ENCODE data around the gene ARSI.

ARSI gene

GRCh38 chr5:150317048-150318003 is 14.6 kb upstream of the ARSI start:
- DNase-seq (ENCODE audit: low spot score) = no peak

GRCh38 chr5:150316320-150316719 is 13.6 kb upstream of the ARSI start:
- TF ChIP-seq CTCF (IDR thresholded peaks at IDR 0.05; ENCODE audit: extremely low read depth, insufficient read depth, missing control alignments) = no peak
- no peak for DNase-seq (ENCODE audit: low spot score)
- in situ Hi-C loops (cut with MboI; ENCODE audit: low pct_unique_long_range_greater_than_20kb, low sequenced_read_pairs, unreplicated experiment) = no loop called here

More at GRCh38 chr5:150317048-150318003, 14.6 kb upstream of the ARSI start:
- in situ Hi-C loops (cut with MboI; ENCODE audit: low pct_unique_long_range_greater_than_20kb, low sequenced_read_pairs, unreplicated experiment) = no loop called here
- TF ChIP-seq CTCF (IDR thresholded peaks at IDR 0.05; ENCODE audit: extremely low read depth, insufficient read depth, missing control alignments) = no peak

GRCh38 chr5:150315245-150315644 is 12.5 kb upstream of the ARSI start:
- TF ChIP-seq CTCF (IDR thresholded peaks at IDR 0.05; ENCODE audit: extremely low read depth, insufficient read depth, missing control alignments) = no peak
- in situ Hi-C loops (cut with MboI; ENCODE audit: low pct_unique_long_range_greater_than_20kb, low sequenced_read_pairs, unreplicated experiment) = no loop called here
- DNase-seq (ENCODE audit: low spot score) = no peak

- no peak for DNase-seq (ENCODE audit: low spot score)
- TF ChIP-seq CTCF (IDR thresholded peaks at IDR 0.05; ENCODE audit: extremely low read depth, insufficient read depth, missing control alignments) = no peak
- in situ Hi-C loops (cut with MboI; ENCODE audit: low pct_unique_long_range_greater_than_20kb, low sequenced_read_pairs, unreplicated experiment) = no loop called here
These were observed 11.4 kb upstream of the ARSI start for GRCh38 chr5:150313921-150314716.

- TF ChIP-seq CTCF (IDR thresholded peaks at IDR 0.05; ENCODE audit: extremely low read depth, insufficient read depth, missing control alignments) = no peak
- DNase-seq (ENCODE audit: low spot score) = no peak
- in situ Hi-C loops (cut with MboI; ENCODE audit: low pct_unique_long_range_greater_than_20kb, low sequenced_read_pairs, unreplicated experiment) = no loop called here
These were observed 10.8 kb upstream of the ARSI start for GRCh38 chr5:150313501-150313900.

- DNase-seq (ENCODE audit: low spot score) = no peak
- in situ Hi-C loops (cut with MboI; ENCODE audit: low pct_unique_long_range_greater_than_20kb, low sequenced_read_pairs, unreplicated experiment) = no loop called here
- TF ChIP-seq CTCF (IDR thresholded peaks at IDR 0.05; ENCODE audit: extremely low read depth, insufficient read depth, missing control alignments) = no peak
These were observed 9.8 kb upstream of the ARSI start for GRCh38 chr5:150312518-150312917.

Measured in GM13977 (cell line).